Brain pericyte (primary cell): ENCODE data around the gene HAGHL.
A peak's percentile ranks its signal among the peaks of the same experiment; 100 is the strongest.

Experiments
- DNase-seq: peaks from one replicate; pipeline ENCODE4 v3.0.0-alpha.2; 2012; ENCODE audit warnings: low read depth, low spot score

The HAGHL gene, protein sequence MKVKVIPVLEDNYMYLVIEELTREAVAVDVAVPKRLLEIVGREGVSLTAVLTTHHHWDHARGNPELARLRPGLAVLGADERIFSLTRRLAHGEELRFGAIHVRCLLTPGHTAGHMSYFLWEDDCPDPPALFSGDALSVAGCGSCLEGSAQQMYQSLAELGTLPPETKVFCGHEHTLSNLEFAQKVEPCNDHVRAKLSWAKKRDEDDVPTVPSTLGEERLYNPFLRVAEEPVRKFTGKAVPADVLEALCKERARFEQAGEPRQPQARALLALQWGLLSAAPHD

DNA sequence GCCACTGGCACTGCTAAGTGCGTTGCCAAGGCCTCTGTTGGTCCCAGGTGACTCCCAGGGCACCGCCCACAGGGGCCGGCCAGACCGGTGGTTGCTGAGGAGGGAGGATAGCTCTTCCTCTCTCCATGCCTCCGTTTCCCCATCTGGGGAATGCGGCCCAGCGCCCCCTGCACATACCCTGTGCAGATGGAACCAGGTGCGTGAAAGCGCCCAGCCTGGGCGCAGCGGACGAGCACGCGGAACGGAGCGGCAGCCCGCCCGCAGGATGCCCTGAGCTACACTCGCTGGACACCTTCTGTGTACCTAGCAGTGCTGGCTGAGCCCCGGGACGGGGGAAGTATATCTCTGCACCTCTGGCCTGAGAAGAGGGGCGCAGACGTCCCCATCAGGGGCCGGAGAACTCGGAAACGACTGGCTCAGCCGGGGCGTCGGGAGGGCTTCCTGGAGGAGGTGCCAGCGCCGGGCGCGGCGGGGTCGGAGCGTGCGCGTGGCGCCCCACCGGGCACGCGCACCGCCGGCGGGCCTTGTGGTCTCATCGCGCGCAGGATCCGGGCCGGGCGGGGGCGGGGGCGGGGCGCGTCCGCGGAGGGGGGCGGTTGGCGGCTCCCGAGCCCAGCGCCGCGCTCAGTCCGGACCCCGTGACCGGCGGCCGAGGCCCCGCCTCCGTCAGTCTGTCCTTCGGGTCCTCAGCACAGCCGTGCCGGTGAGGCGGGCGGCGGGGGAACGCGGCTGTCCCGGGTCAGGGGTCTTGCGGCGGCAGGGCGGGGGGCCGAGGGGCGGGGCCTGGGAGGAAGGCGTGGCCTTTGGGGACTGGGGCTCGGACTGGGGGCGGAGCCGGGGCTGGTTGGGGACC, at the start of gene HAGHL, which contains the start of gene CCDC78:
Gene HAGHL (plus strand): TSS at position 669 of the 853 bp plus-strand sequence. CDS start 404 bp downstream, outside the sequence.
Gene CCDC78 (minus strand): TSS at position 6 of the 853 bp plus-strand sequence. CDS start 76 bp downstream, outside the sequence.
- no peak for DNase-seq

DNA sequence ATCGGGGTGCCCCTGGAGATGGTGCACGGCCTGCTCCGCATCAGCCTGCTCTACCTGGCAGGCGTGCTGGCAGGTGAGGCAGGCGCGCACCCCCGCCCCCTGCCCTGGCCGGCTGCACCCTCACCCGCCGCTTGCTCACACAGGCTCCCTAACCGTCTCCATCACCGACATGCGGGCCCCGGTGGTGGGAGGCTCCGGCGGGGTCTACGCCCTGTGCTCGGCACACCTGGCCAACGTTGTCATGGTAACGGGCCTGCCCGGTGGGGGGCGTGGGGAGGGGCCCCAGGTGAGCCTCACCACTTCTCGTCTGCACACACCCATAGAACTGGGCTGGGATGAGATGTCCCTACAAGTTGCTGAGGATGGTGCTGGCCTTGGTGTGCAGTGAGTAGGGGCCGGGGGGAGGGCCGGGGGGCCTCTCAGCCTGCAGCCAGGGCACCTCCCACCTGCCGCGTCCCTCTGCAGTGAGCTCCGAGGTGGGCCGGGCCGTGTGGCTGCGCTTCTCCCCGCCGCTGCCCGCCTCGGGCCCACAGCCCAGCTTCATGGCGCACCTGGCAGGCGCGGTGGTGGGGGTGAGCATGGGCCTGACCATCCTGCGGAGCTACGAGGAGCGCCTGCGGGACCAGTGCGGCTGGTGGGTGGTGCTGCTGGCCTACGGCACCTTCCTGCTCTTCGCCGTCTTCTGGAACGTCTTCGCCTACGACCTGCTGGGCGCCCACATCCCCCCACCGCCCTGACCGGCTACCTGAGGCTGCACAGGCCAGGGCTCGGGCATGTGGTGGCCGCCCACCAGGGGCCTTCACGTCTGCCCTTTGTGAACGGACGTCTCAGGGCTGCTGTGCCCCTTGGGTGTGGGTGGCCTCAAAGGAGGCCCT, 49.4 kb upstream of the HAGHL start:
- DNase-seq = no peak

DNA sequence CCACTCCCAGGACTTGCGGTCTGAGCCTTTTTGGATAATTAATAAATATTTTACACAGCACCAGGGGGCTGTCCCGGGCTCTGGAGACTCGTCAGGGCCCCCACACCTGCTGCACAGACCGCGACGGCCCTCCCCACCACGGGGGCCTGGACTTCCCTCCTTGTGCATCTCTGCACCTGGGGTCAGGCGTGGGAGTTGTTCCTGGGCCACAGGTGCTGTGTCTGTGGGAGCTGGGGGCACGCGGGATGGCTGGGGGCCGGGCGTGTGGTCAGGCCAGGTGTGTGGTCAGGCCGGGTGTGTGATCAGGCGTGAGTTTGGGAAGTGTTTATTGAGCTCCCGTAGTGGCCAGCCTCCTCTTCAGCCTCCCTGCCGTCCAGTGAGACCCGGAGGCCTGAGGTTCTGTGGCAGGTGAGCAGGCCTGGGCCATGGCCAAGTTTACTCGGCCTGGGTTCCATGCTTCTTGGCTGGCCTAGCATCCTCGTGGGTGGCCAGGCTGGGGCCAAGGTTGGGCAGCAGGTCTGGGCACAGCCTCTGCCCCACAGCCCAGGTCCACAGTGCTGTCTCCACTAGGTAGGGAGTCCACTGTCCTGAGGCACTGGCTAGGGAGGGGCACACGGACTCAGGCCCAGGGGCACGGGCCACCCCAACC, 48.6 kb upstream of the HAGHL start:
- DNase-seq = no peak

DNA sequence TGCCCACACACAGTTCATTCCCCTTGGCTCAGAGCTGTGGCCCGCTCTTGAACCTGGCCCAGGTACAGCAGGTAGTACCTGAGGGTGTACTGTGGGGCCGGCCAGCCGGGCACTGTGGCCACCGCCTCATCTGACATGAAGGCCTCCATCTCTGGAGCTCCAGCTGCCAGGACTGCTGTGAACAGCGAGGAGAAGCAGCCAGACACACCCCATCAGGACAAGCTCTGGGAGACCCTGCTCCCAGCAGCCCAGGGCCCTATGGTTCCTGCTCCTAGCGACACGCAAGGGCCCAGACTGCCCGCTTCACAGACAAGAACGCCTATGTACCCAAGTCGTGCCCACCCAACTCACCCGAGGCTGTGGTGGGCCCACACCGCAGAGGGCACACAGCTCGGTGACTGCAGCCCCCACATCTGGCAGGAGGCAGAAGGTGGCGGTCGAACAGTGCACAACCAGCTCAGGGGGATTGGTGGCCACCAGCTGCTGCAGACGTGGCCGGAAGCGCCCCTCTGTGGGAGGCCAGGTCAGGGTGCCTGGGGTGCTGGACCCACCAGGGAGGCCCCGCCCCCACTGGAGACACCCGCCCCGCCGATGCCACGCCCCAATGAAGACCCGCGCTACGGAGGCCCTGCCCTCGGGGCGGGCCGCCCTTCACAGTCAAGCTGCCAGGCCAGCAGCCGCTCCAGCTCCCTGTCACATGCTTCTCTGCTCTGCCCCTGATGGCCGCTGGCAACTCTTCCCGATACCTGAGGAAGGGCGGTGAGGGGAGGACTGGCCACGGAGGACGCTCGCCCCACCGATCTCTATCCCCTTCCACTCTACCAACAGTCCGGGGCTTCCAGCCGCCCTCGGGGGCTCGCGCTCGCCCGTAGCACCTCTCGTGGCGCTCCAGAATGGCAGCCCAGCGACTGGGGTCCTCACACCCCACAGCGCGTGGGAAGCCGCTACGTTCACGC, 47.8 kb upstream of the HAGHL start:
- DNase-seq = no peak

DNA sequence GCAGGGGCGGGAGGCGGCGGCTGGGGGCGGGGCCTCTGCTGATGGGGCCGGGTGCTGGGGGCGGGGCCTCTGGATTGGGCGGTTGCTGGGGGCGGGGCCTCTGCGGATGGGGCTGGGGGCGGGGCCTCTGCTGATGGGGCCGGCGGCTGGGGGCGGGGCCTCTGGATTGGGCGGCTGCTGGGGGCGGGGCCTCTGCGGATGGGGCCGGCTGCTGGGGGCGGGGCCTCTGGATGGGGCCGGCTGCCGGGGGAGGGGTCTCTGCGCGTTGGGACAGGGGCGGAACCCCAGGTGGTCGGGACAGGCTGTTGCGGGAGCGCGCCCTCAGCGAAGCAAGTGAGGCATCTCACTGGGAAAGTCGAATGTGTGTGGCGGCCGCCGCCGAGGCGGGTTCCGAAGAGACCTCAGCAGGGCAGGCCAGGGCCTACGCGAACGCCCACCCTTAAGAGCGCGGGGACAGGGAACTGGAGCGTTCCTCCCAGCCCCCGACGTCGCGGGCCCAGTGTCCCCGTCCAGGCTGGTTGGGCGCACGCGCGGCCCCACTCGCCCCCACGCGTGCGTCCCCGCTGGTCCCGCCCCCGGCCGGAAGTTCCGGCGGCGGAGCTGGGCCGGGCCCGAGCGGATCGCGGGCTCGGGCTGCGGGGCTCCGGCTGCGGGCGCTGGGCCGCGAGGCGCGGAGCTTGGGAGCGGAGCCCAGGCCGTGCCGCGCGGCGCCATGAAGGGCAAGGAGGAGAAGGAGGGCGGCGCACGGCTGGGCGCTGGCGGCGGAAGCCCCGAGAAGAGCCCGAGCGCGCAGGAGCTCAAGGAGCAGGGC, 46.9 kb upstream of the HAGHL start, which contains the start of gene STUB1:
Gene STUB1 (plus strand): TSS at position 597 of the 811 bp plus-strand sequence. CDS start 116 bp downstream, at position 713.
- DNase-seq = peak; percentile 57

DNA sequence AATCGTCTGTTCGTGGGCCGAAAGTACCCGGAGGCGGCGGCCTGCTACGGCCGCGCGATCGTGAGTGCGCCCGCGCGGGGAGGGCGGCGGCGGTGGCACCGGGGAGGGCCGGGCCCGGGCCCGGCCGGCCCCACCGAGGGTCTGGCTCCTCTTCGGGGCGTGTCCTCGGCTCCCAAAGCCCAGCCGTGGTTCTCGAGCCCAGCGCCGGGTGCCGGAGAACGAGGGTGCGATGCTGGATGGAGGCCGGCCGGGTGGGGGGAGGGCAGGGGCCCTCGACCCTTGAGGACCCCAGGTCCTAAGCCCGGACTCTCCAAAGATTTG, 46.3 kb upstream of the HAGHL start:
- no peak for DNase-seq

DNA sequence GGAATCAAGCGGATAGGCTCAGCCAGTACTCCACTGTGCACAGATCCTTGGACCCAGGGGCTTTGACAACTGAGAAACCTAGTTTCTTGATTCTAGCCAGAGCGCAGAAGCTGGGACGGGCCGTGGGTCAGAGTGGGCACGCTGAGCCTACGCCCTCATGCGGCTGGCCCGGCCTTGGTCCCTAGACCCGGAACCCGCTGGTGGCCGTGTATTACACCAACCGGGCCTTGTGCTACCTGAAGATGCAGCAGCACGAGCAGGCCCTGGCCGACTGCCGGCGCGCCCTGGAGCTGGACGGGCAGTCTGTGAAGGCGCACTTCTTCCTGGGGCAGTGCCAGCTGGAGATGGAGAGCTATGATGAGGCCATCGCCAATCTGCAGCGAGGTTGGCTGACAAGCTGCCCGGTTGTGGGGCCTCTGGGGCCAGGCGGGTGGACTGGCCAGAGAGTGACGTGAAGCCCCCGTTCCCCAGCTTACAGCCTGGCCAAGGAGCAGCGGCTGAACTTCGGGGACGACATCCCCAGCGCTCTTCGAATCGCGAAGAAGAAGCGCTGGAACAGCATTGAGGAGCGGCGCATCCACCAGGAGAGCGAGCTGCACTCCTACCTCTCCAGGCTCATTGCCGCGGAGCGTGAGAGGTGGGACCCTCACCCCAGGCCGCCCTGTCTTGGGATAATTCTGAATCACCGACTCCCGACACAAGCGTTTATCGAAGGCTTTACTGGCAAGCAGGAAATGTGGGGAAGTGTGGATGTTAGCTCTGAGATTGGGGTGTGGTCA, 45.8 kb upstream of the HAGHL start:
- DNase-seq = no peak

DNA sequence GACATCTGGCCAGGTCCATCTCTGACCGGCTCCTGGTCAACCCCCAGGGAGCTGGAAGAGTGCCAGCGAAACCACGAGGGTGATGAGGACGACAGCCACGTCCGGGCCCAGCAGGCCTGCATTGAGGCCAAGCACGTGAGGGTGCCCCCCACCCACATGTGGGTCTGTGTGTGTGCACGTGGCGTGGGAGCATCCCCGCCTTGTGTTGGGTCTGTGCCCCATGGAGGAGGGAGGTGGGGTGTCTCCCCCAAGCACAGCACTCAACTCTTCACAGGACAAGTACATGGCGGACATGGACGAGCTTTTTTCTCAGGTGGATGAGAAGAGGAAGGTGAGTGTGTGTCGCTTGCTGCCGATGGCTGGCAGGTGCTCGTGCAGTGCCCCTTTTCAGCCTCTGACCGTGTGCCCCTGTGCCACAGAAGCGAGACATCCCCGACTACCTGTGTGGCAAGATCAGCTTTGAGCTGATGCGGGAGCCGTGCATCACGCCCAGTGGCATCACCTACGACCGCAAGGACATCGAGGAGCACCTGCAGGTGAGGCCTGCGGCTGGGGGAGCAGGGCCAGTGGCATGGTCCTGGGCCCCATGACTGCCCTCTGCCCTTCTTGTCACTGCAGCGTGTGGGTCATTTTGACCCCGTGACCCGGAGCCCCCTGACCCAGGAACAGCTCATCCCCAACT, 45.0 kb upstream of the HAGHL start:
- DNase-seq = no peak

DNA sequence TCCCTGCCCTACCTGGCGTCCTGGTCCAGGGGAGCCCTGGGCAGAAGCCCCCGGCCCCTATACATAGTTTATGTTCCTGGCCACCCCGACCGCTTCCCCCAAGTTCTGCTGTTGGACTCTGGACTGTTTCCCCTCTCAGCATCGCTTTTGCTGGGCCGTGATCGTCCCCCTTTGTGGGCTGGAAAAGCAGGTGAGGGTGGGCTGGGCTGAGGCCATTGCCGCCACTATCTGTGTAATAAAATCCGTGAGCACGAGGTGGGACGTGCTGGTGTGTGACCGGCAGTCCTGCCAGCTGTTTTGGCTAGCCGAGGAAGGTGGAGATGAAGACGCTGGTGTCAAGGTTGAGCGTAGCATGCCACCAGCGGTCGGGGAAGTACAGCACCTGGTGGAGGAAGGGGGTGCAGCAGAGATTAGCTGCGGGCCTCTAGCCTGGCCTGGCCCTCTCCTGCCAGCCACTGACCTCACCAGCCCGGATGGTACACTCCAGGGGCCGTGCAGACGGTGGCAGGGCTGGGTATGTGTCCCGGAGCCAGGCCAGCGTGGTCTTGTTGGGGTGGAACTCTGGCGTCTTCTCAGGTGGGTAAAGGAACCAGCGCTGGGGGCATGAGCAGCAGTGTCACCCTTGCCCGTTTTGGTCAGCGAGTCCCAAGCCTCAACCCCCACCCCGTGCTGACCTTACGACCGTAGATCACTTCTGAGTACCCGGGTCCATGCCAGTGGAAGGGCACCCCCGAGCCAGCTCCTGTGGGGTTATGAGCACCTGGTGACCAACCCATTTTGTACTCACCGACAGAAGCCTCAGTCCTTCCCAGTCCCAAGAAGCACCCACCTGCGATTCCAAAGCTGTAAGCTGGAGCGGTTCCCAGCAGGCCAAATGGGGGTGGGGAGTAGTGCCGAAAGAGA, 44.2 kb upstream of the HAGHL start:
- DNase-seq = no peak

DNA sequence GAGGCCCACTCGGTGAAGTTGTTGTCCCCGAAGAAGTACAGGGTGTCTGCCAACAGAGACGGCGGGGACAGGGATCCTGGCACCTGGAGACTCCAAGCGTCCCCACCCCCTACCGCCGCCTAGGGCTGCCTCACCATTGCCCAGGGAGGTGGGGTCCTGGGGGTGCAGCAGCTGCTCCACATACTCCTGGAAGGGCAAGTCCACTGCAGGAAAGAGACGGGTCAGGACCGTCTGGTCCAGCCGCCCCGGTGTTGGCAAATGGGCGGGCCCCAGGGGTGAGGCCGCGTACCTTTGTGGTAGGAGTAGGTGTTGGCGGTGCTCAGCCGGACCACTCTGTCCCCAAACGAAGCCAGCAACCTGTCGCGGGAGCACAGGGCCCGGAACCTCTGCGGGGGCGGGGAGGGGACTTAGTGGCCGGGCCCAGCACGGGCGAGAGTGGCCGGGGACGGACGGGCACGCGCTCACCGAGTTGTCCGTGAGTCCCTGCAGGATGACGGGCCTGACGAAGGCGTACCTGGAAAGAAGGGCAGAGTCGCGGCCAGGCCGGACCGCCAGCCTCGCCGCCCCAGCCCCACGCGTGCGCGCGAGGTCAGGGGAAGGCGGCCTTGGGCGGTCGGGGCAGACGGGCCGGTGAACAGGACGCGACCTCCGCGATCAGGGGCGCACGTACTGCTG, 43.4 kb upstream of the HAGHL start:
- no peak for DNase-seq

DNA sequence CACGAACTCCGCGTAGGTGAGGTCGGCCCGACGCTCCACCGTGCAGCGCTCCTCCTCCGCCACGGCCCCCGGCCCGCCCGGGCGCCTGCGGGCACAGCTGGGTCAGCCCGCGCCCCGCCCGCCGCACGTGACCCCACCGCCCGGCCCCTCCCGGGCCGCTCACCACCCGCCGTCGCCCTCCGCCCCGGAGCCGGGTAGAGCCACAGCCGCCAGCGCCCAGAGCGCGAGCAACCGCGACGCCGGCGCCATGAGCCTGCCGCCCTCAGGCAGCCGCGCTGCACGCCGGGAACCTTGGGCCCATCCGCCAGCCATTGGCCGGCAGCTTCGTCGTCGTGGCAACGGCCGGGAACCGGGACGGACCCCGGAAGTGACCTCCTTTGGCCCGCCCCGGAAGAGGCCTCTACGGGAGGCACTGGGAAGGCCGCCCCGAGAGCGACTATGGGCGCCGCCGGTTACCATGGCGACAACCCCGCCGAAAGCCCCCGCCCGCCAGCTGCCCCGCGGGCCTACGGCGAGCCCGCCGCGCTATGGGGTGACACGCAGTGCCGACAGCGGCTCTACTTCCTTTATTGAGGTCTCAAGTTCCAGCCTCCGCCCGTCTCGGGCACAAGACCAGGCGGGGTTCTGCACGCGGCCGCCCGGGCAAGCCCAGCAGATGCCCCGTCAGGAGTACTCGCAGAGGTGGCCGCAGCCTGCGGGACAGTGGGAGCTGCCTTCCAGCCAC, 42.7 kb upstream of the HAGHL start, which contains the start of gene JMJD8:
Gene JMJD8 (minus strand): TSS at position 264 of the 724 bp plus-strand sequence. CDS start 15 bp downstream, at position 249.
- DNase-seq = peak; percentile 76

DNA sequence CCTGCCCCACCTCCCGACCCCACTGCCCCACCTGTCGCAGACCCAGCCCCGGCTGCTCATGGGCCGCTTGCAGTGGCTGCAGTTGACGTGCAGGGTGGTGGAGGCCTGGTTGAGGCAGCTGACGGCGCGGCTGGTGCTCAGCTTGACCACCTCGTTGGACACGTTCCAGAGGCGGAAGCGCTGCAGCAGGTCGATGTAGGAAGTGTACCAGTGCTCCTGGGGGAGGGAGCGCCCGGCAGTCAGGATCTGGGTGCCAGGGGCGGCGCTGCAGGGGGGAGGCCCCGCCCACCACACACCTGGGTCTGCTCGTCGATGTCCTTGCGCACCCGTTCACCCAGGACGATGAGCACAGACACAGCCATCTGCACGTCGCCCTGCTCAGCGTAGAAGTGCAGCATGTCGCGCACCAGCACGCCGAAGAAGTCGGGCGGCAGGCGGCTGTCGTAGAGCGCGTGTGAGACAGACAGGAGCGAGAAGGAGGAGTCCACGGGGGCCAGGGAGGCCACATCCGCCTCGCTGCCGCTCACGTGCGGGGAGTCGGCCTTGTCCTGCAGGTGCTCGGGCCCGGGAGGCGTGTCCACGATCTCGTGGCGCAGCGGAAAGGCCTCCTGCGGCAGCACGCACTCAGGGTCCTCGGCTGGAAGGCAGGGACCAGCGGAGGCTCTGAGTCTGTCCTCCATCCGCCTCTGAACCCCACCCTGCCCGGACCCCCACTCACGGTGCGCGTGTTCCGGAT, 41.8 kb upstream of the HAGHL start:
- no peak for DNase-seq

DNA sequence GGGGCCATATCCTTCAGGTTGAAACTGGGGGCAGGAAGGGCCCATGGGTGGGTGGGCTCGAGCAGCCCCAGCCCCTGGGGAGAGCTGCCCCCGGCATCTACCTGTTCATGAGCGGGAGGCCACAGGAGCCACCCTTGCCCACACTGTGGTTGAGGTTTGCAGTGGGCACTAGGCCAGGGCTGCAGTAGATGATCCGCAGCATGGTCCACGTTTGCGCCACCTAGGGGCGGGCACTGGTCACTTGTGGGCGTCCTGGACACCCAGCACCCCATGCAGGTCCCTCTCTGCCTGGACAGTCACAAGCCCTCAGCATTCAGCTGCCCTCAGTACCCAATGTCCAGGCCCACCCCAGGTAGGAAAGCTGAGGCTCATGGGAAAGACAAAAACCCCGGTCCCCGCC, 40.9 kb upstream of the HAGHL start:
- DNase-seq = no peak

DNA sequence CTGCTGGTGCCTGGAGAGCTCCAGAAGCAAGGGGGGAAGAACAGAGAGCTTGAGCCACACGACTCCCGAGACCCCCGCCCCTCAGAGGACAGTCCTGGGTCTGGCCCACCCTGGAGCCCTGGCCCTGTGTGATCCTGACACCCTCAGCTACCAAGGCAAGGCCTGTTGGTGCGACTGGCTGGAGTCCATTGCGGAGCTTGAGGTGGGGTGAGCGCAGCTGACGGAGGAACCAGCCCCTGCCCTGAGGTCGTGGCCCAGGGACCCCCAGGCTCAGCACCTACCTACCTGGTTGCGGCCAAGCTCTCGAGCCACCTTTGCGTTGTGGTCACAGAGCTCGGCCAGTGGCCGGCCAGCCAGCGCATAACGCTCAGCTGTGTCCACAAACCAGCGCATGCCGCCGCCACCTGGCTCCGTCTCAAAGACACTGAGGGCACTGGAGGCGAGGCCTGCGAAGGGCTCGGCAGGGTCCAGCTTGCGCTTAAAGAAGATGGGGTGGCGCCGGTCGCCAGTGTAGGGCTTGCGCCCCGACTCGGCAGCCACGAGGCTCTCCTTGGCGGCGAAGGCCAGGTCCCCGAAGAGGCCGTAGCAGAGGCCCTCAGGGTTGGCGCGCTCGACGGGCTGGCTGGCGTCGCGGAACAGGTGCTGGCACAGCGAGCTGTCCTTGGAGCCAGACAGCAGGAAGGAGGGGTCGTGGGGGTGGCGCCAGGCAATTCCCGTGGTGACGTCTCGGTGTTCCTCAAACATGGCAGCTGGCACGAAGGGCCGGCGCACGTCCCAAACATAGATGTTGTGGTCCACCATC, 40.2 kb upstream of the HAGHL start:
- DNase-seq = no peak
